ENCODE measurements around the gene CRYZL1. TPM values are rescaled to one million over a fixed set of nuclear protein-coding genes. Genes with fewer than 3 reads are reported as not detected.
A peak's percentile ranks its signal among the peaks of the same experiment; 100 is the strongest.

The CRYZL1 gene
- total and polyA plus RNA-seq, 2 donors (not counting 1 experiment from before 2014, with no cell fraction given) = 30.7 to 72.6 TPM

DNA sequence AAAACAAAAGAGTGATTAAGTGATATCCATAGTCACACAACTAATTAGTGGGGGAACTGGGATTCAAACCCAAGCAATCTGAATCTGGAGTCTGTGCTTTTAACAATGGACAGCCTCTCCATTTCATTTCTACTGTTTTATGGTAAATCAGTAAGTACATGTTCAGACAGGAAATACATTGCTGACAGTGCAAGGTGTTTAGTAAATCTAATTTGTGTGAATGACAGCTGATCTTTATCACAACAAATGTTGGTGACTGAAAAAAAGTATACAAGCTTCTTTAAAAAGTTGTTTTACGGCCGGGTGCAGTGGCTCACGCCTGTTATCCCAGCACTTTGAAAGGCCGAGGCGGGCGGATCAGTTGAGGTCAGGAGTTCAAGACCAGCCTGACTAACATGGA is 73.6 kb downstream of the CRYZL1 start:
- H3K27ac ChIP-seq (ENCODE audit: insufficient read depth, low read length) = no peak overlapping the region
- DNase-seq (ENCODE audit: low read depth in 2 of 2) = no peak
- no peaks in the 10 kb centered on the region for H3K4me1 ChIP-seq (ENCODE audit: control insufficient read depth, extremely low read depth, insufficient read depth, low read length)
- no peaks in the 10 kb centered on the region for H3K27me3 ChIP-seq (ENCODE audit: control insufficient read depth, insufficient read depth, low read length)
- no peak overlapping the region for H3K4me2 ChIP-seq (ENCODE audit: extremely low read depth, insufficient read depth, low read length)
- H3K9me3 ChIP-seq (ENCODE audit: control insufficient read depth, insufficient read depth, low read depth, low read length) = no peaks in the 10 kb centered on the region
- no peak overlapping the region for H2AFZ ChIP-seq (ENCODE audit: low read length)
- H3K4me3 ChIP-seq (replicated peaks in 1 of 4; ENCODE audit: control extremely low read depth in 1 of 4, insufficient read depth in 1 of 4, low read depth in 3 of 4, low read length in 4 of 4) = no peak overlapping the region
- H3K79me2 ChIP-seq (ENCODE audit: control insufficient read depth, insufficient read depth, low read length) = peaks cover 18% of the 10 kb centered on the region
- peaks cover 6% of the 10 kb centered on the region for H3K36me3 ChIP-seq (ENCODE audit: control insufficient read depth, insufficient read depth, low read length)
- no peaks in the 10 kb centered on the region for H4K20me1 ChIP-seq (ENCODE audit: control insufficient read depth, extremely low read depth, insufficient read depth, low read length)
- no peak overlapping the region for H3K9ac ChIP-seq (ENCODE audit: insufficient read depth, low read length)
- no peak for TF ChIP-seq EZH2 (IDR thresholded peaks at IDR 0.05; ENCODE audit: low read length, missing control alignments)
- TF ChIP-seq CTCF (conservative IDR thresholded peaks at IDR 0.05 in 1 of 2, IDR thresholded peaks at IDR 0.05 in 1 of 2; ENCODE audit: low read depth in 1 of 2, low read length in 2 of 2) = no peak

- no peaks in the 10 kb centered on the region for H4K20me1 ChIP-seq (ENCODE audit: control insufficient read depth, extremely low read depth, insufficient read depth, low read length)
- no peak overlapping the region for H3K9ac ChIP-seq (ENCODE audit: insufficient read depth, low read length)
- H3K36me3 ChIP-seq (ENCODE audit: control insufficient read depth, insufficient read depth, low read length) = peaks cover 5% of the 10 kb centered on the region
- H3K27ac ChIP-seq (ENCODE audit: insufficient read depth, low read length) = no peak overlapping the region
- H3K4me2 ChIP-seq (ENCODE audit: extremely low read depth, insufficient read depth, low read length) = no peak overlapping the region
- TF ChIP-seq CTCF (conservative IDR thresholded peaks at IDR 0.05 in 1 of 2, IDR thresholded peaks at IDR 0.05 in 1 of 2; ENCODE audit: low read depth in 1 of 2, low read length in 2 of 2) = no peak
- no peak for TF ChIP-seq EZH2 (IDR thresholded peaks at IDR 0.05; ENCODE audit: low read length, missing control alignments)
- no peaks in the 10 kb centered on the region for H3K27me3 ChIP-seq (ENCODE audit: control insufficient read depth, insufficient read depth, low read length)
- no peaks in the 10 kb centered on the region for H3K9me3 ChIP-seq (ENCODE audit: control insufficient read depth, insufficient read depth, low read depth, low read length)
- peak in 1 of 2 donors; percentile 42 for DNase-seq (ENCODE audit: low read depth in 2 of 2)
- no peak overlapping the region for H3K4me3 ChIP-seq (replicated peaks in 1 of 4; ENCODE audit: control extremely low read depth in 1 of 4, insufficient read depth in 1 of 4, low read depth in 3 of 4, low read length in 4 of 4)
- peaks cover 28% of the 10 kb centered on the region for H3K79me2 ChIP-seq (ENCODE audit: control insufficient read depth, insufficient read depth, low read length)
- H3K4me1 ChIP-seq (ENCODE audit: control insufficient read depth, extremely low read depth, insufficient read depth, low read length) = no peaks in the 10 kb centered on the region
- H2AFZ ChIP-seq (ENCODE audit: low read length) = no peak overlapping the region
Observed at GRCh38 chr21:33566514-33566913, 75.0 kb downstream of the CRYZL1 start.

- H3K79me2 ChIP-seq (ENCODE audit: control insufficient read depth, insufficient read depth, low read length) = peaks cover 53% of the 10 kb centered on the region
- H3K4me3 ChIP-seq (replicated peaks in 1 of 4; ENCODE audit: control extremely low read depth in 1 of 4, insufficient read depth in 1 of 4, low read depth in 3 of 4, low read length in 4 of 4) = no peak overlapping the region
- H3K27ac ChIP-seq (ENCODE audit: insufficient read depth, low read length) = no peak overlapping the region
- no peak for TF ChIP-seq CTCF (conservative IDR thresholded peaks at IDR 0.05 in 1 of 2, IDR thresholded peaks at IDR 0.05 in 1 of 2; ENCODE audit: low read depth in 1 of 2, low read length in 2 of 2)
- no peak for TF ChIP-seq EZH2 (IDR thresholded peaks at IDR 0.05; ENCODE audit: low read length, missing control alignments)
- H2AFZ ChIP-seq (ENCODE audit: low read length) = no peak overlapping the region
- peaks cover 11% of the 10 kb centered on the region for H3K36me3 ChIP-seq (ENCODE audit: control insufficient read depth, insufficient read depth, low read length)
- H4K20me1 ChIP-seq (ENCODE audit: control insufficient read depth, extremely low read depth, insufficient read depth, low read length) = peaks cover 3% of the 10 kb centered on the region
- H3K27me3 ChIP-seq (ENCODE audit: control insufficient read depth, insufficient read depth, low read length) = no peaks in the 10 kb centered on the region
- no peak for DNase-seq (ENCODE audit: low read depth in 2 of 2)
- H3K9me3 ChIP-seq (ENCODE audit: control insufficient read depth, insufficient read depth, low read depth, low read length) = no peaks in the 10 kb centered on the region
- no peaks in the 10 kb centered on the region for H3K4me1 ChIP-seq (ENCODE audit: control insufficient read depth, extremely low read depth, insufficient read depth, low read length)
- no peak overlapping the region for H3K9ac ChIP-seq (ENCODE audit: insufficient read depth, low read length)
- H3K4me2 ChIP-seq (ENCODE audit: extremely low read depth, insufficient read depth, low read length) = no peak overlapping the region
Observed at GRCh38 chr21:33562389-33562788, 79.2 kb downstream of the CRYZL1 start.
